ENCODE results near the gene CHODL.

The CHODL gene

GRCh38 chr21:18274370-18274769 lies 29.7 kb downstream of the CHODL start:
- H3K4me3 ChIP-seq (ENCODE audit: low read depth, low read length), result no peak overlapping the region
- no peak for TF ChIP-seq CTCF (IDR thresholded peaks at IDR 0.05; ENCODE audit: insufficient read depth, low read depth, low read length, missing control alignments)
- DNase-seq (ENCODE audit: low read depth), result no peak

- TF ChIP-seq CTCF (IDR thresholded peaks at IDR 0.05; ENCODE audit: insufficient read depth, low read depth, low read length, missing control alignments), result no peak
- no peak for DNase-seq (ENCODE audit: low read depth)
Measured at GRCh38 chr21:18275781-18276180, 31.1 kb downstream of the CHODL start.

GRCh38 chr21:18285379-18285778 lies 40.7 kb downstream of the CHODL start:
- no peak overlapping the region for H3K4me3 ChIP-seq (ENCODE audit: low read depth, low read length)
- DNase-seq (ENCODE audit: low read depth), result no peak
- no peak for TF ChIP-seq CTCF (IDR thresholded peaks at IDR 0.05; ENCODE audit: insufficient read depth, low read depth, low read length, missing control alignments)

More at GRCh38 chr21:18275781-18276180, 31.1 kb downstream of the CHODL start:
- no peak overlapping the region for H3K4me3 ChIP-seq (ENCODE audit: low read depth, low read length)

- H3K4me3 ChIP-seq (ENCODE audit: low read depth, low read length), result no peak overlapping the region
- no peak for TF ChIP-seq CTCF (IDR thresholded peaks at IDR 0.05; ENCODE audit: insufficient read depth, low read depth, low read length, missing control alignments)
- no peak for DNase-seq (ENCODE audit: low read depth)
Measured at GRCh38 chr21:18289876-18290275, 45.2 kb downstream of the CHODL start.

- no peak for TF ChIP-seq CTCF (IDR thresholded peaks at IDR 0.05; ENCODE audit: insufficient read depth, low read depth, low read length, missing control alignments)
- no peak for DNase-seq (ENCODE audit: low read depth)
Measured at GRCh38 chr21:18294100-18294499, 49.5 kb downstream of the CHODL start.

GRCh38 chr21:18298228-18298627 lies 53.6 kb downstream of the CHODL start:
- no peak for DNase-seq (ENCODE audit: low read depth)
- H3K4me3 ChIP-seq (ENCODE audit: low read depth, low read length), result no peak overlapping the region
- TF ChIP-seq CTCF (IDR thresholded peaks at IDR 0.05; ENCODE audit: insufficient read depth, low read depth, low read length, missing control alignments), result no peak

More at GRCh38 chr21:18294100-18294499, 49.5 kb downstream of the CHODL start:
- H3K4me3 ChIP-seq (ENCODE audit: low read depth, low read length), result no peak overlapping the region
